Suprapubic skin (tissue), 4 donors: ENCODE data around the gene TASP1. TPM values are rescaled to one million over a fixed set of nuclear protein-coding genes. Genes with fewer than 3 reads are reported as not detected.
"Not testable (repeated sequence)": the region's sequence is repeated elsewhere in the genome, so short reads cannot be mapped to it uniquely, and the experiment has no call there.

ENCODE experiments used
- DNase-seq, 2 donors: peaks; one replicate each; pipeline ENCODE4 v3.0.0-alpha.2; 2019; ENCODE audit warnings: low spot score in 2 of 2
- H3K27ac ChIP-seq: fragments of 200-600 bp; sonication (generic); one replicate; pipeline ENCODE4 v1.5.1; 2019
- H3K27me3 ChIP-seq: fragments of 200-600 bp; sonication (generic); one replicate; pipeline ENCODE4 v1.5.1; 2019
- H3K36me3 ChIP-seq: fragments of 200-600 bp; sonication (generic); one replicate; pipeline ENCODE4 v1.5.1; 2019
- H3K4me1 ChIP-seq: fragments of 200-600 bp; sonication (generic); one replicate; pipeline ENCODE4 v1.5.1; 2019
- H3K4me3 ChIP-seq: fragments of 200-600 bp; sonication (generic); one replicate; pipeline ENCODE4 v1.5.1; 2019; ENCODE audit warnings: mild to moderate bottlenecking
- H3K9me3 ChIP-seq: fragments of 200-600 bp; sonication (generic); one replicate; pipeline ENCODE4 v1.5.1; 2019
- EP300 ChIP-seq: sonication (generic); formaldehyde crosslinking; IDR thresholded peaks from one replicate; pipeline ENCODE4 v1.6.1; 2017; ENCODE audit warnings: antibody characterized with exemption
- POLR2A ChIP-seq, 2 donors: fragments of 450-650 bp; IDR thresholded peaks; one replicate each; pipeline ENCODE4 v1.6.1; 2017; ENCODE audit warnings: antibody characterized with exemption in 2 of 2, mild to moderate bottlenecking in 2 of 2, moderate library complexity in 2 of 2
- POLR2AphosphoS5 ChIP-seq, 3 donors: sonication (generic); formaldehyde crosslinking; IDR thresholded peaks; one replicate each; pipeline ENCODE4 v1.6.1; 2017; ENCODE audit warnings: antibody characterized with exemption in 3 of 3
- WGBS: methylation state at CpG from one replicate; pipeline ENCODE4 v1.1.5; 2018; 5-methylcytosine and 5-hydroxymethylcytosine counted together
- total RNA-seq, 4 donors: library from RNA; depleted of rRNA; stranded (reverse); fragments of >200 nt; gene quantifications; one replicate each; pipeline ENCODE4 v1.1.0, GENCODE V29; 2016
- TF ChIP-seq, protein P1 (sequence below), 2 donors: fragments of 200-600 bp in 1 of 2; fragments of 450-650 bp in 1 of 2; sonication (generic) in 1 of 2; IDR thresholded peaks; one replicate each; pipeline ENCODE4 v1.5.1; 2016 to 2019; ENCODE audit warnings: antibody characterized with exemption in 2 of 2, mild to moderate bottlenecking in 1 of 2, moderate library complexity in 1 of 2

The TASP1 gene
- total RNA-seq, 4 donors from 2014 or later, result 8.2 to 25.6 (median 9.9) TPM

- no peak overlapping the region for H3K27ac ChIP-seq
- peaks cover 7% of the 10 kb centered on the region for H3K4me1 ChIP-seq
- TF ChIP-seq EP300, result no peak
- TF ChIP-seq, protein P1, sequence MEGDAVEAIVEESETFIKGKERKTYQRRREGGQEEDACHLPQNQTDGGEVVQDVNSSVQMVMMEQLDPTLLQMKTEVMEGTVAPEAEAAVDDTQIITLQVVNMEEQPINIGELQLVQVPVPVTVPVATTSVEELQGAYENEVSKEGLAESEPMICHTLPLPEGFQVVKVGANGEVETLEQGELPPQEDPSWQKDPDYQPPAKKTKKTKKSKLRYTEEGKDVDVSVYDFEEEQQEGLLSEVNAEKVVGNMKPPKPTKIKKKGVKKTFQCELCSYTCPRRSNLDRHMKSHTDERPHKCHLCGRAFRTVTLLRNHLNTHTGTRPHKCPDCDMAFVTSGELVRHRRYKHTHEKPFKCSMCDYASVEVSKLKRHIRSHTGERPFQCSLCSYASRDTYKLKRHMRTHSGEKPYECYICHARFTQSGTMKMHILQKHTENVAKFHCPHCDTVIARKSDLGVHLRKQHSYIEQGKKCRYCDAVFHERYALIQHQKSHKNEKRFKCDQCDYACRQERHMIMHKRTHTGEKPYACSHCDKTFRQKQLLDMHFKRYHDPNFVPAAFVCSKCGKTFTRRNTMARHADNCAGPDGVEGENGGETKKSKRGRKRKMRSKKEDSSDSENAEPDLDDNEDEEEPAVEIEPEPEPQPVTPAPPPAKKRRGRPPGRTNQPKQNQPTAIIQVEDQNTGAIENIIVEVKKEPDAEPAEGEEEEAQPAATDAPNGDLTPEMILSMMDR (IDR thresholded peaks at IDR 0.05), result no peak
- peaks cover 15% of the 10 kb centered on the region for H3K36me3 ChIP-seq
- DNase-seq, result no peak
- no peaks in the 10 kb centered on the region for H3K9me3 ChIP-seq
- H3K27me3 ChIP-seq, result no peaks in the 10 kb centered on the region
- H3K4me3 ChIP-seq, result no peak overlapping the region
- 81% methylated on average over 5 of the region's 5 CpGs for WGBS
These were observed 152.0 kb downstream of the TASP1 start for GRCh38 chr20:13486694-13487093.

- DNase-seq, result no peak
- no peaks in the 10 kb centered on the region for H3K4me1 ChIP-seq
- no peak overlapping the region for H3K27ac ChIP-seq
- WGBS, result 90% methylated on average over 3 of the region's 3 CpGs
- TF ChIP-seq POLR2AphosphoS5 (IDR thresholded peaks at IDR 0.05), result no peak
- no peak for TF ChIP-seq POLR2A (IDR thresholded peaks at IDR 0.05)
- TF ChIP-seq, protein P1 (IDR thresholded peaks at IDR 0.05), result no peak
- TF ChIP-seq EP300, result no peak
- H3K27me3 ChIP-seq, result no peaks in the 10 kb centered on the region
- no peak overlapping the region for H3K4me3 ChIP-seq
- peaks cover 21% of the 10 kb centered on the region for H3K36me3 ChIP-seq
- no peaks in the 10 kb centered on the region for H3K9me3 ChIP-seq
These were observed 153.2 kb downstream of the TASP1 start for GRCh38 chr20:13485576-13485975.

- H3K36me3 ChIP-seq, result peaks cover 21% of the 10 kb centered on the region
- H3K9me3 ChIP-seq, result not testable (repeated sequence)
These were observed 153.7 kb downstream of the TASP1 start for GRCh38 chr20:13485019-13485418.

GRCh38 chr20:13483472-13483871 is 155.3 kb downstream of the TASP1 start:
- H3K27me3 ChIP-seq, H3K27ac ChIP-seq, H3K4me3 ChIP-seq, H3K9me3 ChIP-seq, DNase-seq, H3K4me1 ChIP-seq: not testable (repeated sequence)
- 98% methylated on average over 1 of the region's 1 CpG for WGBS
- peaks cover 21% of the 10 kb centered on the region for H3K36me3 ChIP-seq

More at GRCh38 chr20:13485019-13485418, 153.7 kb downstream of the TASP1 start:
- DNase-seq, H3K4me3 ChIP-seq, H3K4me1 ChIP-seq, H3K27me3 ChIP-seq, H3K27ac ChIP-seq: not testable (repeated sequence)
- 92% methylated on average over 1 of the region's 1 CpG for WGBS

GRCh38 chr20:13478366-13478765 is 160.4 kb downstream of the TASP1 start:
- H3K27ac ChIP-seq, result no peak overlapping the region
- no peak overlapping the region for H3K4me3 ChIP-seq
- no peaks in the 10 kb centered on the region for H3K4me1 ChIP-seq
- H3K9me3 ChIP-seq, result no peaks in the 10 kb centered on the region
- TF ChIP-seq POLR2A (IDR thresholded peaks at IDR 0.05), result no peak
- TF ChIP-seq, protein P1 (IDR thresholded peaks at IDR 0.05), result no peak
- no peak for TF ChIP-seq EP300
- no peak for TF ChIP-seq POLR2AphosphoS5 (IDR thresholded peaks at IDR 0.05)
- WGBS, result 69% methylated on average over 2 of the region's 2 CpGs
- peaks cover 20% of the 10 kb centered on the region for H3K36me3 ChIP-seq
- no peaks in the 10 kb centered on the region for H3K27me3 ChIP-seq
- no peak for DNase-seq

DNA sequence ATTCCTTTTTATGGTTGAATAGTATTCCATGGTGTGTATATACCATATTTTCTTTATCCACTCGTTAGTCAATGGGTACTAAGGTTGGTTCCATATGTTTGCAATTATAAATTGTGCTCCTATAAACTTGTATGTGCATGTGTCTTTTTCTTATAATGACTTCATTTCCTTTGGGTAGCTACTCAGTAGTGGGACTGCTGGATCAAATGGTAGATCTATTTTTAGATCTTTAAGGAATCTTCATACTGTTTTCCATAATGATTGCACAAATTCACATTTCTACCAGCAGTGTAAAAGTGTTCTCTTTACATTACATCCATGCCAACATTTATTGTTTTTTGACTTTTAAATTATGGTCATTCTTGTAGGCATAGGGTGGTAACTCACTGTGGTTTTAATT is 164.3 kb downstream of the TASP1 start:
- H3K36me3 ChIP-seq, result no peaks in the 10 kb centered on the region
- no peak overlapping the region for H3K27ac ChIP-seq
- no peaks in the 10 kb centered on the region for H3K4me1 ChIP-seq
- H3K27me3 ChIP-seq, result no peaks in the 10 kb centered on the region
- H3K4me3 ChIP-seq, result no peak overlapping the region
- TF ChIP-seq POLR2A (IDR thresholded peaks at IDR 0.05), result no peak
- TF ChIP-seq, protein P1 (IDR thresholded peaks at IDR 0.05), result no peak
- TF ChIP-seq POLR2AphosphoS5 (IDR thresholded peaks at IDR 0.05), result no peak
- TF ChIP-seq EP300, result no peak
- 97% methylated on average over 1 of the region's 1 CpG for WGBS
- no peak for DNase-seq
- H3K9me3 ChIP-seq, result no peaks in the 10 kb centered on the region
